Panc1 (cell line): Measurements from ENCODE around the gene TSPAN5. TPM values are rescaled to one million over a fixed set of nuclear protein-coding genes. Genes with fewer than 3 reads are reported as not detected.

Source experiments
- ATAC-seq: fragments of 200-7000 bp; cut with Tn5 transposase; 2 replicates; pipeline ENCODE4 v1.9.1; 2020; ENCODE audit warnings: mild to moderate bottlenecking, moderate library complexity
- BruUV-seq: library from RNA; stranded (reverse); fragments of 400-500 nt; replicated peaks from 2 replicates; lab custom pipeline; 2021; lab: Mats Ljungman, UMichigan
- CTCF ChIA-PET: fragments of 300-600 bp; sonication (Branson Sonifier 250); formaldehyde crosslinking; loops from one replicate; lab custom pipeline; 2022; ENCODE audit warnings: antibody characterized with exemption; lab: Charles Lee
- POLR2A ChIA-PET: fragments of 300-600 bp; sonication (Branson Sonifier 250); formaldehyde crosslinking; loops from one replicate; lab custom pipeline; 2022; ENCODE audit warnings: antibody characterized with exemption; lab: Charles Lee
- DNase-seq: peaks from one replicate; pipeline ENCODE4 v3.0.0-alpha.2; 2010; ENCODE audit warnings: low read depth, low spot score
- H3K27ac ChIP-seq: 2 replicates; pipeline ENCODE4 v1.5.1; 2011; ENCODE audit warnings: mild to moderate bottlenecking, low read length, inconsistent platforms
- H3K27me3 ChIP-seq: fragments of 200-500 bp; sonication (Bioruptor generic); 2 replicates; pipeline ENCODE4 v1.6.0; 2014; ENCODE audit warnings: low read length, inconsistent platforms; ENCODE audit not compliant: control insufficient read depth, insufficient read depth
- H3K36me3 ChIP-seq: fragments of 200-500 bp; sonication (Bioruptor generic); 2 replicates; pipeline ENCODE4 v1.5.1; 2014; ENCODE audit warnings: inconsistent platforms, mild to moderate bottlenecking, low read length, moderate library complexity; ENCODE audit not compliant: control insufficient read depth, insufficient read depth
- H3K4me1 ChIP-seq: 2 replicates; pipeline ENCODE4 v1.5.1; 2011; ENCODE audit warnings: inconsistent platforms, mild to moderate bottlenecking, low read length, moderate library complexity; ENCODE audit not compliant: control insufficient read depth, insufficient read depth
- H3K4me3 ChIP-seq, 2 experiments: 2 replicates each; pipeline ENCODE4 v1.5.1; 2011 to 2012; ENCODE audit warnings: low read depth in 2 of 2, low read length in 2 of 2, mild to moderate bottlenecking in 2 of 2, inconsistent platforms in 1 of 2, moderate library complexity in 1 of 2
- H3K9me3 ChIP-seq: fragments of 200-500 bp; sonication (Bioruptor generic); 2 replicates; pipeline ENCODE4 v1.5.1; 2014; ENCODE audit warnings: low read depth, mild to moderate bottlenecking, inconsistent platforms, low read length, moderate library complexity; ENCODE audit not compliant: control insufficient read depth, insufficient read depth
- CTCF ChIP-seq: fragments of 450-650 bp; IDR thresholded peaks from 2 replicates; pipeline ENCODE4 v1.5.1; 2017; ENCODE audit warnings: mild to moderate bottlenecking
- POLR2AphosphoS5 ChIP-seq: IDR thresholded peaks from 2 replicates; pipeline ENCODE4 v1.6.1; 2012; ENCODE audit warnings: mild to moderate bottlenecking, low read depth, low read length, moderate library complexity
- REST ChIP-seq, 2 experiments: IDR thresholded peaks; 2 replicates each; pipeline ENCODE4 v1.6.1; 2011 to 2012; ENCODE audit warnings: low read depth in 2 of 2, control low read depth in 1 of 2, low read length in 1 of 2, mild to moderate bottlenecking in 1 of 2, moderate library complexity in 1 of 2; ENCODE audit not compliant: insufficient read depth in 1 of 2
- SIN3A ChIP-seq: IDR thresholded peaks from 2 replicates; pipeline ENCODE4 v1.6.1; 2012; ENCODE audit warnings: low read depth, mild to moderate bottlenecking, low read length, moderate library complexity, borderline replicate concordance; ENCODE audit not compliant: insufficient read depth
- TCF7L2 ChIP-seq: IDR thresholded peaks from 2 replicates; pipeline ENCODE4 v1.6.1; 2011; ENCODE audit warnings: mild to moderate bottlenecking, low read depth, low read length, inconsistent platforms
- in situ Hi-C: cut with HindIII; loops from 2 replicates; pipeline ENCODE4 v1.10.0; 2016; ENCODE audit warnings: low sequenced_read_pairs, low pct_unique_long_range_greater_than_20kb
- intact Hi-C: fragments of 100-400 bp; cut with micrococcal nuclease; formaldehyde crosslinking; loops from one replicate; pipeline ENCODE4 v1.10.0; 2022; ENCODE audit not compliant: unreplicated experiment
- total RNA-seq: library from RNA; stranded (reverse); gene quantifications from one replicate; pipeline ENCODE4 v1.2.1, GENCODE V29; 2021; ENCODE audit not compliant: unreplicated experiment

TSPAN5 gene
- total RNA-seq, 1 experiment from 2014 or later: 61.9 TPM

GRCh38 chr4:98688411-98689290, 30.2 kb upstream of the TSPAN5 start:
- in situ Hi-C loops (no loop called here), intact Hi-C loops (no loop called here)
- CTCF ChIA-PET: no interaction called here
- no peak overlapping the region for H3K4me3 ChIP-seq
- no peaks in the 10 kb centered on the region for H3K36me3 ChIP-seq
- peaks cover 10% of the 10 kb centered on the region for H3K4me1 ChIP-seq
- peak; percentile 30 for DNase-seq
- ATAC-seq: peak; percentile 87
- TF ChIP-seq SIN3A: no peak
- 0 out of 2 replicates have a peak, but pooled peaks have one; percentile 24 for TF ChIP-seq TCF7L2
- H3K27me3 ChIP-seq: no peaks in the 10 kb centered on the region
- no TSS peak for BruUV-seq
- POLR2A ChIA-PET: no interaction called here
- no peaks in the 10 kb centered on the region for H3K9me3 ChIP-seq
- H3K27ac ChIP-seq: peak overlapping the region; percentile 73; the same call in 1 of the 2 replicates

GRCh38 chr4:98687876-98688275, 29.5 kb upstream of the TSPAN5 start:
- ChIA-PET CTCF (no interaction called here), POLR2A (interaction anchor here (0.5 kb wide), 1 partner anchor 317 kb away, joined by 6 read pairs; no protein-coding TSS in a partner anchor)
- no TSS peak for BruUV-seq
- in situ Hi-C loops: no loop called here
- ATAC-seq: no peak
- H3K36me3 ChIP-seq: no peaks in the 10 kb centered on the region
- H3K4me3 ChIP-seq: no peak overlapping the region
- no peak overlapping the region; the same call in 1 of the 2 replicates for H3K27ac ChIP-seq
- intact Hi-C loops: no loop called here
- TF ChIP-seq CTCF (no peak), TCF7L2 (no peak), SIN3A (no peak), POLR2AphosphoS5 (no peak), REST (IDR thresholded peaks at IDR 0.05; ENCODE audit: insufficient read depth in 1 of 2, low read depth in 2 of 2, low read length in 1 of 2) (no peak)
- no peaks in the 10 kb centered on the region for H3K9me3 ChIP-seq
- H3K27me3 ChIP-seq: no peaks in the 10 kb centered on the region
- H3K4me1 ChIP-seq: peaks cover 10% of the 10 kb centered on the region
- no peak for DNase-seq

GRCh38 chr4:98686847-98687246, 28.4 kb upstream of the TSPAN5 start:
- Histone ChIP-seq H3K4me1 (peaks cover 11% of the 10 kb centered on the region), H3K27ac (peak overlapping the region; percentile 44; the same call in 1 of the 2 replicates), H3K4me3 (no peak overlapping the region), H3K9me3 (no peaks in the 10 kb centered on the region), H3K36me3 (no peaks in the 10 kb centered on the region), H3K27me3 (no peaks in the 10 kb centered on the region)
- TF ChIP-seq CTCF (no peak), POLR2AphosphoS5 (no peak), REST (IDR thresholded peaks at IDR 0.05; ENCODE audit: insufficient read depth in 1 of 2, low read depth in 2 of 2, low read length in 1 of 2) (no peak), SIN3A (no peak), TCF7L2 (no peak)
- intact Hi-C loops: no loop called here
- ChIA-PET POLR2A (no interaction called here), CTCF (no interaction called here)
- DNase-seq: no peak
- no peak for ATAC-seq
- in situ Hi-C loops: no loop called here
- no TSS peak for BruUV-seq
